Suppressor macrophage treated with lipopolysaccharide for 4 hours (primary cell): ENCODE data around the gene PKP2.

Experiments used
- DNase-seq: peaks from one replicate; pipeline ENCODE4 v3.0.0-alpha.2; 2020

Gene PKP2

GRCh38 chr12:32896432-32897280 is at the start of gene PKP2:
PKP2 (minus strand) TSS chr12:32896777; CDS start chr12:32896731, 46 bp downstream.
- DNase-seq = peak; percentile 41

- no peak for DNase-seq
These were observed 47.6 kb upstream of the PKP2 start for GRCh38 chr12:32944195-32944594.

GRCh38 chr12:32939801-32940200 is 43.2 kb upstream of the PKP2 start:
- no peak for DNase-seq

GRCh38 chr12:32926963-32927362 is 30.4 kb upstream of the PKP2 start:
- DNase-seq = no peak

DNA sequence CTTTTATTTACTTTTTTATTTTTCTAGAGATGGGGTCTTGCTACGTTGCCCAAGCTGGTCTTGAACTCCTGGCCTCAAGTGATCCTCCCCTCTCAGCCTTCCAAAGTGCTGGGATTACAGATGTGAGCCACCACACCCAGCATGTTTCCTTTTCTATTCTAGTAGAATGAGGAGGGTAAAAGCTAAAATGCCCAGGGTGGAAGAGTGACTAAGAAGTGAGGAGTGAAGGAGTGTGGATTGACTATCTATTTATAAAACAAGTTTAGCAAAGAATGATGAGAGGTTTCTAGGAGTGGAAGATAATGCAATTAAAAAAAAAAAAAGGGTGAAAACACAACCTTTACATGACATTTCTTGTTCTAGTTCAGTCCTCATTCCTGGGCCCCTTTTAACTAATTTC is 29.8 kb upstream of the PKP2 start:
- DNase-seq = no peak

- no peak for DNase-seq
These were observed 26.1 kb upstream of the PKP2 start for GRCh38 chr12:32922546-32923297.

DNA sequence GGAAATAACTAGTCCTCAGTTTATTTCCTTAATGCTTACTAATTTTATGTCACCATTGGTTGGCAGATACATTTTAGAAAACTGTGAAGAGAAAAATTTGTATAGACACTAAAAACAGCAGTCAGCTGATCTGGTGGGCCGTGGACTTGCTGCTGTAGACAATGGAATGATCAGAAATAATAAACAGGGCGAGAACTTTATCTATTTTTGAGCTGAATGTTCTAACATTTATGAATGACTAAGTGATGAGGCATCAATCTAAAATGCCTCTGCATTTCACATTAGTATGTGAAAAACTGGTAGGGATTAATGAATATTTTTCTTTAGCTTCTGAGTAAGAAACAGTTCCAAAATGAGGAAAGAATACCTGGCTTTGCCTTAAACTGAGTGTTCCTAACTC is 24.8 kb upstream of the PKP2 start:
- DNase-seq = no peak

GRCh38 chr12:32920506-32921085 is 24.0 kb upstream of the PKP2 start:
- DNase-seq = no peak

DNA sequence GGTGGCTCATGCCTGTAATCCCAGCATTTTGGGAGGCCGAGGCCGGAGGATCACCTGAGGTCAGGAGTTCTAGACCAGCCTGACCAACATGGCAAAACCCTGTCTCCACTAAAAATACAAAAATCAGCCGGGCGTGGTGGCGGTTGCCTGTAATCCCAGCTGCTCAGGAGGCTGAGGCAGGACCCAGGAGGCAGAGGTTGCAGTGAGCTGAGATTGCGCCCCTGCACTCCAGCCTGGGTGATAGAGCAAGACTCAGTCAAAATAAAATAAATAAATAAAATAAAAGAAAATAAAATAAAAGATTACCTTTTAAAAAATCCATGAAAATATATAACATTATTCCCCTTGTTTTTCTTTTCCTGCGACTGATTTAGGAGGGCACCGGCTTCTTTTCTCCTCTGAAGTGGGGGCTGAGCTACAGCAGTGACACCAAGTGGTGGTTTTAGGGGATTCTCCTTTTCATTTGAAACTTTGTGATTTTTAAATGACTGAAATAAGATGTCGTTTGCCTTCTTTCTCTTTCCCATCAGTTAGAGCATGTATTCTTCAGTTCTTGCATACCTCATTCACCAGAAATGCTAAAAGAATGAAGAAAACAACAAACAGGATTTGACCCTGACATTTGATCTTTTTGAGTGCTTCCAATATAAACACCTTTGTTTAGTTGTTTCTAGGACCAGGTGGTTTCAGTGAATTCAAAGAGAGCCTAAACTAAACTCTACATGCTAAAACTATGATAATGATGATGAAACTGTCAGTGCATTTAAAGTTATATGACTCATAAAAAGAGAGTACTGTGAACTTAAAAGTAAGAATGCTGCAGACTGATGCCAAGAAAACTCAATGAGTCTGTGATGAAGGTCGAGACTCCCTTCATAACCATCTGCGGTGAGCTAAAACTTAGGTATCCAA is 22.6 kb upstream of the PKP2 start:
- DNase-seq = no peak

GRCh38 chr12:32917094-32917611 is 20.6 kb upstream of the PKP2 start:
- DNase-seq = no peak

GRCh38 chr12:32907898-32908476 is 11.4 kb upstream of the PKP2 start:
- no peak for DNase-seq

- DNase-seq = no peak
These were observed 10.6 kb upstream of the PKP2 start for GRCh38 chr12:32907166-32907565.

DNA sequence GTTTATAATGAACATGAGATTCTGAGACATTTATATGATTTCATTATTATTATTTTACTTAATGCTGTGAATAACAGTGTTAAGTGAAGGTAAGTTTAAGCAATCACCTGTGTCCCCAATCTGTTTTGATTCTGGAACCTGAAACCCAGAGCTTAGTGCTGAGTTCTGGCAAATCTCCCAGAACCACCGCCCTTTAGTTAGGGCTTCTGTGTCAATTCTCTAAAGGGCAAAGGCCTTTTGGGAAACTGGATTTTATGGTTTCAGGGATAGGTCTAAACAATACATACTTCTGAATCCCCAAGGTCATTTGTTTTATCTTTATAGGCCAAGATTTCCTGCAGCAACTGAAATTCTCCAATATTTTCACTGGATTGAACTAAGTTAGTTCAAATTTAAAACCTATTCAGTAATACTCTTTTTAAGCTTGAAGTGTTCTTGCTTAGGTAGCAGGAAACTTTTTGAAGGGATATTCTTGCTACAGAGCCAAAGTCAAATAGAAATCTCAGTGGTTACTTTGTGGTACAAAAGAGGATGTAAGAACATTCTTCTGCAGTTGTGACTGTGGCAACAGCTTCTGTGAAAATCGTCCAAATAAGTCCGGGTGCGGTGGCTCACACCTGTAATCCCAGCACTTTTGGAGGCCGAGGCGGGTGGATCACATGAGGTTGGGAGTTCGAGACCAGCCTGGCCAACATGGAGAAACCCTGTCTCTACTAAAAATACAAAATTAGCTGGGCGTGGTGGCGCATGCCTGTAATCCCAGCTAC is 10.0 kb upstream of the PKP2 start:
- DNase-seq = no peak

GRCh38 chr12:32903763-32904162 is 7.2 kb upstream of the PKP2 start:
- no peak for DNase-seq

GRCh38 chr12:32903318-32903717 is 6.7 kb upstream of the PKP2 start:
- DNase-seq = no peak

DNA sequence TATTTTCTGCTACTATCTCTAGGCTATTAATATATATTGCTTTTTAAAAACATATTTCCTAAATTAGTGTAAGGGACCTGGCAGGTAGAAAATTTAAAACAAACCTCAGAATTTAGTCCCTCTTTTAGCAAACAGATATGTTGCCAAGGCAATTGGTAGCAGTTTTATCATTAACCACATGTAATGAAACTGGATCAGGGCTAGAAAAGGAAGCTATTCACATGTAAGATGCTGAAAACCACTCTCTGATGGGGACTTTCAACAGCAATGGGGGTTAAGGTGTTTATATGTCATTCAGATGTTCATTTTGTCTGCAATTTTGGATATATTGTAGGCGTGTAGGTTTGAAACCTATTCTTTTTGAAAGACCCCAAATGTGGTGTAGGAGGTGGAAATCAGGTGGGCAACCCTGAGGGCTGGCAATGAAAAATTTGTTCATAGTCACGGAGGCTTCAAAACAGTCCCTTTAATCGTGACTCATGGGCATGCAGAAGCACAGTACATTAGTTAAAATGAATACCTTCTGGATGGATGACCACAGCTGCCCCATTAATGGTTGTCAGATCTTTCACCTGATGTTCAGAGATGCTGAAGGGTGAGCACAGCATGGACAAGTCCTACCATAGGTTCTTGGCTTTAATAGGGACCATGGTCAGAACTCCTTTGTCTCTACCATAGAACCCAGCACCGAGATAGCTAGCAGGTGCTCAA is 5.9 kb upstream of the PKP2 start:
- DNase-seq = no peak

GRCh38 chr12:32901553-32901952 is 5.0 kb upstream of the PKP2 start:
- no peak for DNase-seq

- DNase-seq = no peak
These were observed 1.4 kb upstream of the PKP2 start for GRCh38 chr12:32897687-32898573.

DNA sequence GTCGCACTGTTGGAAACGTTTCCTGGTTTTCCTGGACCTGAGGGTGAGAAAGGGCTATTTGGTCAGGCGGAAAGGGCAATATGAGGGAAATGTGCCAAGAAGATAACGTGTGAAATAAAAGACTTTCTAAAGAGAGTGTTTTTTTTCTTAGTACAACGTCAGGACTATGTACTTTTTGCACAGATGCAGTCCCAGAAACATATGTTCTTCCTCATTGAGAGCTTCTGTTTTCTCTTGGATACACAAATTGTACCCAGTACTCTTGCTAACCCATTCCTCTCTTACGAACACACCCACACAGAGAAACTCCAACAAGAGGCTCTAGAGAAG is 669 bp upstream of the PKP2 start:
- no peak for DNase-seq
